HepG2 (cell line): ENCODE results near the gene CEP89. TPM values are rescaled to one million over a fixed set of nuclear protein-coding genes. Genes with fewer than 3 reads are reported as not detected.

ENCODE experiments used
- ATAC-seq: fragments of 200-7000 bp; cut with Tn5 transposase; 3 replicates; pipeline ENCODE4 v1.9.1; 2020; ENCODE audit warnings: mild to moderate bottlenecking, moderate library complexity
- BruUV-seq: library from RNA; stranded (reverse); fragments of 400-500 nt; replicated peaks from 2 replicates; lab custom pipeline; 2021; lab: Mats Ljungman, UMichigan
- CTCF ChIA-PET: fragments of 300-600 bp; formaldehyde crosslinking; extraction: SDS; loops from one replicate; lab custom pipeline; 2021; ENCODE audit warnings: low total read pairs, inconsistent platforms, low intra/inter-chr PET ratio; lab: Yijun Ruan, JAX
- POLR2A ChIA-PET: fragments of 350-600 bp; sonication (Branson Sonifier 250); formaldehyde crosslinking; loops from one replicate; lab custom pipeline; 2020; ENCODE audit warnings: antibody characterized with exemption, inconsistent platforms; lab: Yijun Ruan, JAX
- DNase-seq: peaks from one replicate; pipeline ENCODE4 v3.0.0-alpha.2; 2015; ENCODE audit warnings: low spot score
- FAIRE-seq: peaks from 3 replicates; lab custom pipeline; 2011; peaks lifted over from hg19 to GRCh38; lab: Jason Lieb, UNC
- H2AFZ ChIP-seq: one replicate; pipeline ENCODE4 v1.6.1; 2011; ENCODE audit warnings: low read length, inconsistent platforms
- H3K27ac ChIP-seq: fragments of 300-600 bp; 3 replicates; pipeline ENCODE4 v1.8.0; 2011; ENCODE audit warnings: mixed run types, mild to moderate bottlenecking, mixed read lengths, low read length, inconsistent platforms; ENCODE audit not compliant: insufficient read depth; ENCODE audit errors: extremely low read length
- H3K27me3 ChIP-seq, 2 experiments: fragments of 200-600 bp in 1 of 2; 2 replicates in 1 of 2; 3 replicates in 1 of 2; pipeline versions ENCODE4 v1.6.0 to v1.8.0; 2011; ENCODE audit warnings: low read length in 2 of 2, mild to moderate bottlenecking in 2 of 2, moderate library complexity in 2 of 2, inconsistent platforms in 1 of 2; ENCODE audit not compliant: insufficient read depth in 2 of 2, control insufficient read depth in 1 of 2
- H3K36me3 ChIP-seq, 2 experiments: fragments of 200-600 bp in 1 of 2; replicated peaks in 1 of 2; 2 replicates in 1 of 2; 3 replicates in 1 of 2; pipeline versions ENCODE4 v1.5.1 to v1.8.0; 2011; ENCODE audit warnings: low read length in 2 of 2, inconsistent platforms in 1 of 2; ENCODE audit not compliant: insufficient read depth in 2 of 2, control insufficient read depth in 1 of 2
- H3K4me1 ChIP-seq: 2 replicates; pipeline ENCODE4 v1.5.1; 2012; ENCODE audit warnings: low read length, inconsistent platforms; ENCODE audit not compliant: insufficient read depth
- H3K4me2 ChIP-seq: 2 replicates; pipeline ENCODE4 v1.6.0; 2011; ENCODE audit warnings: low read depth, low read length, inconsistent platforms
- H3K4me3 ChIP-seq, 3 experiments: fragments of 200-600 bp in 1 of 3; sonication (generic), shearing (Covaris generic) in 1 of 3; replicated peaks in 1 of 3; 2 replicates each; pipeline ENCODE4 v1.5.1; 2011 to 2016; ENCODE audit warnings: low read length in 3 of 3, inconsistent platforms in 2 of 3, low read depth in 2 of 3, mild to moderate bottlenecking in 2 of 3, control low read depth in 1 of 3, mixed read lengths in 1 of 3; ENCODE audit not compliant: insufficient read depth in 1 of 3
- H3K79me2 ChIP-seq: one replicate; pipeline ENCODE4 v1.6.1; 2011; ENCODE audit warnings: low read length, inconsistent platforms; ENCODE audit not compliant: insufficient read depth
- H3K9ac ChIP-seq: 2 replicates; pipeline ENCODE4 v1.6.0; 2011; ENCODE audit warnings: mild to moderate bottlenecking, low read depth, low read length, inconsistent platforms; ENCODE audit not compliant: insufficient read depth
- H3K9me3 ChIP-seq: 2 replicates; pipeline ENCODE4 v1.5.1; 2012; ENCODE audit warnings: mild to moderate bottlenecking, low read length
- H4K20me1 ChIP-seq: 2 replicates; pipeline ENCODE4 v1.6.0; 2011; ENCODE audit warnings: inconsistent platforms, mild to moderate bottlenecking, low read length, moderate library complexity; ENCODE audit not compliant: insufficient read depth
- HHEX ChIP-seq: IDR thresholded peaks from 2 replicates; pipeline ENCODE4 v1.6.1; 2016; ENCODE audit warnings: control low read depth
- HOXA5 ChIP-seq: sonication (generic); formaldehyde crosslinking; IDR thresholded peaks from 2 replicates; pipeline ENCODE4 v1.4.0; 2020; ENCODE audit warnings: missing genetic modification reagents
- ISL2 ChIP-seq: sonication (generic); formaldehyde crosslinking; IDR thresholded peaks from 2 replicates; pipeline ENCODE4 v1.5.0; 2020; ENCODE audit warnings: missing genetic modification reagents
- KLF15 ChIP-seq: sonication (generic); formaldehyde crosslinking; IDR thresholded peaks from 2 replicates; pipeline ENCODE4 v1.8.1; 2023; ENCODE audit warnings: borderline replicate concordance, mild to moderate bottlenecking, inconsistent platforms, missing genetic modification reagents, mixed read lengths
- MYPOP ChIP-seq: sonication (generic); formaldehyde crosslinking; IDR thresholded peaks from 2 replicates; pipeline ENCODE4 v1.8.1; 2023; ENCODE audit warnings: mild to moderate bottlenecking, moderate library complexity, missing genetic modification reagents
- NAIF1 ChIP-seq: sonication (generic); formaldehyde crosslinking; IDR thresholded peaks from 2 replicates; pipeline ENCODE4 v1.5.0; 2020; ENCODE audit warnings: mild to moderate bottlenecking, missing genetic modification reagents, borderline replicate concordance
- NR2F6 ChIP-seq, 2 experiments: IDR thresholded peaks; 2 replicates each; pipeline ENCODE4 v1.6.1; 2016; ENCODE audit warnings: antibody characterized with exemption in 1 of 2, mild to moderate bottlenecking in 1 of 2
- SNAI1 ChIP-seq: sonication (generic); formaldehyde crosslinking; IDR thresholded peaks from 2 replicates; pipeline ENCODE4 v1.5.0; 2020; ENCODE audit warnings: mild to moderate bottlenecking, missing genetic modification reagents, borderline replicate concordance
- SSRP1 ChIP-seq: IDR thresholded peaks from 2 replicates; pipeline ENCODE4 v1.6.1; 2016; ENCODE audit warnings: control low read depth
- ZBTB38 ChIP-seq: sonication (generic); formaldehyde crosslinking; IDR thresholded peaks from 2 replicates; pipeline ENCODE4 v1.5.1; 2020; ENCODE audit warnings: mild to moderate bottlenecking, missing genetic modification reagents
- ZBTB4 ChIP-seq: sonication (generic); formaldehyde crosslinking; IDR thresholded peaks from 2 replicates; pipeline ENCODE4 v1.4.0; 2020; ENCODE audit warnings: missing genetic modification reagents, mild to moderate bottlenecking, borderline replicate concordance
- ZKSCAN1 ChIP-seq: fragments of 150-350 bp; IDR thresholded peaks from 2 replicates; pipeline ENCODE4 v1.6.1; 2014; ENCODE audit warnings: low read length
- ZNF143 ChIP-seq: sonication (generic); formaldehyde crosslinking; IDR thresholded peaks from 2 replicates; pipeline ENCODE4 v1.4.0; 2020; ENCODE audit warnings: missing genetic modification reagents
- ZNF44 ChIP-seq: sonication (generic); formaldehyde crosslinking; IDR thresholded peaks from 2 replicates; pipeline ENCODE4 v1.5.1; 2020; ENCODE audit warnings: mild to moderate bottlenecking, missing genetic modification reagents
- ZNF468 ChIP-seq: sonication (generic); formaldehyde crosslinking; IDR thresholded peaks from 2 replicates; pipeline ENCODE4 v1.8.0; 2022; ENCODE audit warnings: mild to moderate bottlenecking, moderate library complexity, missing genetic modification reagents
- ZNF556 ChIP-seq: sonication (generic); formaldehyde crosslinking; IDR thresholded peaks from 2 replicates; pipeline ENCODE4 v1.4.0; 2020; ENCODE audit warnings: mild to moderate bottlenecking, missing genetic modification reagents, borderline replicate concordance
- WGBS: methylation state at CpG from one replicate; pipeline ENCODE4 v1.1.6; 2017; ENCODE audit warnings: low lambda C conversion rate; 5-methylcytosine and 5-hydroxymethylcytosine counted together
- in situ Hi-C: cut with HindIII; loops from 2 replicates; pipeline ENCODE4 v1.10.0; 2017; ENCODE audit warnings: low pct_unique_long_range_greater_than_20kb; ENCODE audit not compliant: extremely low pct_ligation_motif_present
- intact Hi-C: fragments of 100-400 bp; cut with micrococcal nuclease; formaldehyde crosslinking; loops from one replicate; pipeline ENCODE4 v1.10.0; 2022; ENCODE audit not compliant: unreplicated experiment
- polyA plus RNA-seq, 8 experiments: library from polyadenylated mRNA; depleted of rRNA in 3 of 8; stranded (reverse) in 7 of 8; unstranded in 1 of 8; fragments of >200 nt; fragmentation: Illumina TruSeq in 4 of 8; extraction: Trizol in 4 of 8; gene quantifications; 2 replicates each; pipeline versions ENCODE4 v1.2.1 to v1.2.3, GENCODE V29; 2011 to 2016; ENCODE audit warnings: low read depth in 4 of 8, missing spikeins in 1 of 8, mixed read lengths in 1 of 8; ENCODE audit not compliant: insufficient read depth in 1 of 8
- total RNA-seq, 5 experiments: library from RNA; depleted of rRNA; stranded (reverse); fragments of >200 nt; fragmentation: Illumina TruSeq; extraction: Trizol; gene quantifications; 2 replicates each; pipeline ENCODE4 v1.2.3, GENCODE V29; 2016; ENCODE audit warnings: low read depth in 1 of 5
- TF ChIP-seq, protein P1 (sequence below): sonication (generic); formaldehyde crosslinking; IDR thresholded peaks from 2 replicates; pipeline ENCODE4 v1.9.0; 2021; ENCODE audit warnings: missing genetic modification reagents, mild to moderate bottlenecking, borderline replicate concordance
- TF ChIP-seq, protein P2 (sequence below): sonication (generic); formaldehyde crosslinking; conservative IDR thresholded peaks from 2 replicates; pipeline ENCODE4 v1.4.0; 2020; ENCODE audit warnings: missing genetic modification reagents

Gene CEP89
- total and polyA plus RNA-seq, 2 of the 13 experiments (the other 11 are each of a cell fraction or from before 2014, with no cell fraction given), result 7.2 to 10.9 TPM

- no peak for TF ChIP-seq ZBTB4 (CRISPR knock-in tag)
- no peak for TF ChIP-seq ZNF143 (CRISPR knock-in tag)
- TF ChIP-seq NR2F6 (IDR thresholded peaks at IDR 0.05), result no peak
- no peak for TF ChIP-seq NR2F6 (CRISPR knock-in tag; IDR thresholded peaks at IDR 0.05)
- TF ChIP-seq MYPOP, result no peak
- no peak for TF ChIP-seq NAIF1
- TF ChIP-seq, protein P1, sequence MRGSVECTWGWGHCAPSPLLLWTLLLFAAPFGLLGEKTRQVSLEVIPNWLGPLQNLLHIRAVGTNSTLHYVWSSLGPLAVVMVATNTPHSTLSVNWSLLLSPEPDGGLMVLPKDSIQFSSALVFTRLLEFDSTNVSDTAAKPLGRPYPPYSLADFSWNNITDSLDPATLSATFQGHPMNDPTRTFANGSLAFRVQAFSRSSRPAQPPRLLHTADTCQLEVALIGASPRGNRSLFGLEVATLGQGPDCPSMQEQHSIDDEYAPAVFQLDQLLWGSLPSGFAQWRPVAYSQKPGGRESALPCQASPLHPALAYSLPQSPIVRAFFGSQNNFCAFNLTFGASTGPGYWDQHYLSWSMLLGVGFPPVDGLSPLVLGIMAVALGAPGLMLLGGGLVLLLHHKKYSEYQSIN, result no peak
- TF ChIP-seq ZNF44 (CRISPR knock-in tag), result no peak
Measured at GRCh38 chr19:32862173-32862572, 109.6 kb downstream of the CEP89 start (continued).

- Histone ChIP-seq H3K4me1 (no peaks in the 10 kb centered on the region), H3K27me3 (no peaks in the 10 kb centered on the region), H2AFZ (no peak overlapping the region), H3K4me3 (no peak overlapping the region), H3K27ac (no peak overlapping the region), H3K4me2 (no peak overlapping the region), H3K9me3 (no peaks in the 10 kb centered on the region), H3K9ac (no peak overlapping the region), H4K20me1 (no peaks in the 10 kb centered on the region), H3K36me3 (peaks cover 3 to 10% of the 10 kb centered on the region in 2 experiments), H3K79me2 (no peaks in the 10 kb centered on the region)
- ATAC-seq, result no peak
- in situ Hi-C loops, result no loop called here
- FAIRE-seq, result no peak
- BruUV-seq, result no TSS peak
- POLR2A ChIA-PET, result no interaction called here
- CTCF ChIA-PET, result no interaction called here
- intact Hi-C loops, result no loop called here
- WGBS, result 96% methylated on average over 3 of the region's 3 CpGs
- DNase-seq, result no peak
- TF ChIP-seq ZKSCAN1 (no peak), KLF15 (CRISPR knock-in tag) (no peak), HOXA5 (no peak), SNAI1 (CRISPR knock-in tag) (no peak), HHEX (no peak), ZNF556 (CRISPR knock-in tag) (no peak), ZBTB38 (CRISPR knock-in tag) (no peak), ZNF468 (CRISPR knock-in tag) (no peak), ISL2 (CRISPR knock-in tag) (no peak), SSRP1 (CRISPR knock-in tag) (no peak)
- TF ChIP-seq, protein P2, sequence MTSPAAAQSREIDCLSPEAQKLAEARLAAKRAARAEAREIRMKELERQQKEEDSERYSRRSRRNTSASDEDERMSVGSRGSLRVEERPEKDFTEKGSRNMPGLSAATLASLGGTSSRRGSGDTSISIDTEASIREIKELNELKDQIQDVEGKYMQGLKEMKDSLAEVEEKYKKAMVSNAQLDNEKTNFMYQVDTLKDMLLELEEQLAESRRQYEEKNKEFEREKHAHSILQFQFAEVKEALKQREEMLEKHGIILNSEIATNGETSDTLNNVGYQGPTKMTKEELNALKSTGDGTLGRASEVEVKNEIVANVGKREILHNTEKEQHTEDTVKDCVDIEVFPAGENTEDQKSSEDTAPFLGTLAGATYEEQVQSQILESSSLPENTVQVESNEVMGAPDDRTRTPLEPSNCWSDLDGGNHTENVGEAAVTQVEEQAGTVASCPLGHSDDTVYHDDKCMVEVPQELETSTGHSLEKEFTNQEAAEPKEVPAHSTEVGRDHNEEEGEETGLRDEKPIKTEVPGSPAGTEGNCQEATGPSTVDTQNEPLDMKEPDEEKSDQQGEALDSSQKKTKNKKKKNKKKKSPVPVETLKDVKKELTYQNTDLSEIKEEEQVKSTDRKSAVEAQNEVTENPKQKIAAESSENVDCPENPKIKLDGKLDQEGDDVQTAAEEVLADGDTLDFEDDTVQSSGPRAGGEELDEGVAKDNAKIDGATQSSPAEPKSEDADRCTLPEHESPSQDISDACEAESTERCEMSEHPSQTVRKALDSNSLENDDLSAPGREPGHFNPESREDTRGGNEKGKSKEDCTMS (CRISPR knock-in tag), result no peak
Measured at GRCh38 chr19:32861596-32861995, 110.2 kb downstream of the CEP89 start.
